SK-N-MC (cell line): ENCODE results near the gene CCSAP.

Source experiments
- EZH2 ChIP-seq: fragments of 200-600 bp; sonication (generic); IDR thresholded peaks from one replicate; pipeline ENCODE4 v1.6.1; 2017; ENCODE audit warnings: antibody characterized with exemption
- FOXP2 ChIP-seq: optimal IDR thresholded peaks from 2 replicates; pipeline ENCODE3; 2011; ENCODE audit warnings: mild to moderate bottlenecking, moderate library complexity; ENCODE audit not compliant: insufficient read depth; ENCODE audit errors: extremely low read length, control extremely low read depth
- POLR2AphosphoS5 ChIP-seq: IDR thresholded peaks from 2 replicates; pipeline ENCODE4 v1.6.1; 2012; ENCODE audit warnings: mild to moderate bottlenecking, low read depth, low read length, borderline replicate concordance

DNA sequence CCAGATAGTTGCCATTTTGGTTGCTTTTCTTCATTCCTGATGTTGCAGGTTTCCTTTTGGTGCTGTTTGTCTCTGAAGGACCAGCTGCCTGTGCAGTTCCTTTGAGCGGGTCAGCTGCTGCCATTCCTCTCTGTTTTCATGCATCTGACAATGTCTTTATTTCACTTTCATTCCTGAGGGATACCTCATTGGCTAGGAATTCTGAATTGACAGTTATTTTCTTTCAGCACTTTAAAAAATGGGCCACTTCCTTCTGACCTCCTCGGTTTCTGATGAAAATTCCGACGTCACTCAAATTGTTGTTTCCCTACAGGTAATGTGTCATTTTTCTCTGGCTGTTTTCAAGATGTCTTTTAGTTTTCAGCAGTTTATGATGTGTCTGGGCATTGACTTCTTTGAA lies 24.8 kb downstream of the CCSAP start:
- no peak for TF ChIP-seq EZH2
- no peak for TF ChIP-seq POLR2AphosphoS5
- no peak for TF ChIP-seq FOXP2
